ENCODE results near the gene SND1.

The SND1 gene

GRCh38 chr7:127651556-127652332 lies at the start of gene SND1:
SND1 (plus strand) TSS chr7:127652194; CDS start chr7:127652374, 180 bp downstream.
- DNase-seq (ENCODE audit: low read depth in 2 of 2, low spot score in 1 of 2) = peak; percentile 98

GRCh38 chr7:127608446-127608845 lies 43.5 kb upstream of the SND1 start:
- no peak for DNase-seq (ENCODE audit: low read depth in 2 of 2, low spot score in 1 of 2)

GRCh38 chr7:127609297-127609696 lies 42.7 kb upstream of the SND1 start:
- DNase-seq (ENCODE audit: low read depth in 2 of 2, low spot score in 1 of 2) = no peak

- DNase-seq (ENCODE audit: low read depth in 2 of 2, low spot score in 1 of 2) = no peak
Measured at GRCh38 chr7:127612263-127612662, 39.7 kb upstream of the SND1 start.

GRCh38 chr7:127616724-127617123 lies 35.3 kb upstream of the SND1 start:
- no peak for DNase-seq (ENCODE audit: low read depth in 2 of 2, low spot score in 1 of 2)

- DNase-seq (ENCODE audit: low read depth in 2 of 2, low spot score in 1 of 2) = no peak
Measured at GRCh38 chr7:127618042-127618441, 34.0 kb upstream of the SND1 start, which contains the start of gene PAX4. PAX4 (minus strand) TSS chr7:127618142; CDS start chr7:127615928, 2,214 bp downstream.

- no peak for DNase-seq (ENCODE audit: low read depth in 2 of 2, low spot score in 1 of 2)
Measured at GRCh38 chr7:127618775-127619174, 33.2 kb upstream of the SND1 start.

- DNase-seq (ENCODE audit: low read depth in 2 of 2, low spot score in 1 of 2) = no peak
Measured at GRCh38 chr7:127619681-127620405, 32.2 kb upstream of the SND1 start.

- no peak for DNase-seq (ENCODE audit: low read depth in 2 of 2, low spot score in 1 of 2)
Measured at GRCh38 chr7:127620406-127621233, 31.4 kb upstream of the SND1 start.

- DNase-seq (ENCODE audit: low read depth in 2 of 2, low spot score in 1 of 2) = no peak
Measured at GRCh38 chr7:127625331-127625730, 26.7 kb upstream of the SND1 start.

GRCh38 chr7:127628445-127628844 lies 23.5 kb upstream of the SND1 start:
- DNase-seq (ENCODE audit: low read depth in 2 of 2, low spot score in 1 of 2) = no peak

- no peak for DNase-seq (ENCODE audit: low read depth in 2 of 2, low spot score in 1 of 2)
Measured at GRCh38 chr7:127629268-127629854, 22.6 kb upstream of the SND1 start.

GRCh38 chr7:127632276-127632910 lies 19.6 kb upstream of the SND1 start:
- DNase-seq (ENCODE audit: low read depth in 2 of 2, low spot score in 1 of 2) = no peak

- no peak for DNase-seq (ENCODE audit: low read depth in 2 of 2, low spot score in 1 of 2)
Measured at GRCh38 chr7:127635659-127636285, 16.2 kb upstream of the SND1 start.

GRCh38 chr7:127638197-127638596 lies 13.8 kb upstream of the SND1 start:
- no peak for DNase-seq (ENCODE audit: low read depth in 2 of 2, low spot score in 1 of 2)

GRCh38 chr7:127644484-127644883 lies 7.5 kb upstream of the SND1 start:
- DNase-seq (ENCODE audit: low read depth in 2 of 2, low spot score in 1 of 2) = no peak

- no peak for DNase-seq (ENCODE audit: low read depth in 2 of 2, low spot score in 1 of 2)
Measured at GRCh38 chr7:127647636-127648035, 4.4 kb upstream of the SND1 start.

- DNase-seq (ENCODE audit: low read depth in 2 of 2, low spot score in 1 of 2) = no peak
Measured at GRCh38 chr7:127648986-127649385, 3.0 kb upstream of the SND1 start.

- no peak for DNase-seq (ENCODE audit: low read depth in 2 of 2, low spot score in 1 of 2)
Measured at GRCh38 chr7:127650847-127651555, 993 bp upstream of the SND1 start.

Data from stimulated activated CD8-positive, alpha-beta memory T cell treated with anti-CD3 and anti-CD28 coated beads, Interleukin-4, amount 100 ng/mL, for 4 hours (primary cell).